Stimulated activated CD4-positive, alpha-beta T cell treated with anti-CD3 and anti-CD28 coated beads, Interleukin-1b, Interleukin-23, amount 100 ng/mL, for 24 hours (primary cell): Measurements from ENCODE around the gene SLC6A3.

Experiments
- DNase-seq, 4 experiments: peaks; one replicate each; pipeline ENCODE4 v3.0.0-alpha.2; 2020; ENCODE audit warnings: low read depth in 4 of 4, low spot score in 1 of 4

Gene SLC6A3

DNA sequence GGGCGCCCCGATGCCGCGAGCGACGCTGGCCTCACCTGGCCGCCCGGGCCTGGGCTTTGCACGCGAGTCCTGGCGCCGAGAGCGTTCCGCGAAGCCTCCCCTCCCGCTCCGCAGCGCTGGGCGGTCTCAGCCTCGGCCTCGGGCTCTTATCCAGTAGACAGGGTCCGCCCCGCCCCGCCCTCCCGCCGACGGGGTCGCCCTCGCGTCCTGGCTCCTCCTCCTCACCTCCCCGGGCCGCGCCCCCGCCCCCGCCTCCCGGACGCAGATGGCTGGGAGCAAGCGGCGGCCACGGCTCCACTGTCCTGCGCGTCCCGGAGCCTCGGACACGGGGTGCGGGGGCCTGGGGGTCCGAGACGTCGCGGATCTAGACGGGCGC lies at the start of gene SLC6A3:
TSS of gene SLC6A3 (minus strand) at position 128 of the 376 bp plus-strand sequence. CDS start 2,243 bp downstream, outside the sequence.
- peak in 2 of 4 experiments; percentile 7 to 35 for DNase-seq

DNA sequence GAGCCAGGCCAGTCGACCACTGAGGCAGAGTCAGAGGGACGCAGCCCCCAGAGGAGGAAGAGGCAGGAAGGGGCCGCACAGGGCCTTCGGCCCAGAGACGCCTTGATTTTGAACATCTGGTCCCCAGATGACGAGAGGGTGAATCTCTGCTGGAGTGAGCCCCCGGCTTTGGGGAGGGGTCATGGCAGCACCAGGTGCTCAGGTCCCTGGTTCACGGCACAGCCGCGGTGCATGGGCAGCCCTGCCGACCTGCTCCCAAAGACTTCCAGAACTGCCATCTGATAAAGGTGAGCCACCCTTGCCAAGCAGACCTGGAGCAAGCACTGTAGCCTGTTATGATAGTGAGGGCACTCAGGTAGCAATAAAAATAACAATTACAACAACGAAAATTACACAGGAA lies 48.7 kb upstream of the SLC6A3 start:
- no peak for DNase-seq

- DNase-seq: no peak
These were observed 48.2 kb upstream of the SLC6A3 start for GRCh38 chr5:1493413-1493812.

DNA sequence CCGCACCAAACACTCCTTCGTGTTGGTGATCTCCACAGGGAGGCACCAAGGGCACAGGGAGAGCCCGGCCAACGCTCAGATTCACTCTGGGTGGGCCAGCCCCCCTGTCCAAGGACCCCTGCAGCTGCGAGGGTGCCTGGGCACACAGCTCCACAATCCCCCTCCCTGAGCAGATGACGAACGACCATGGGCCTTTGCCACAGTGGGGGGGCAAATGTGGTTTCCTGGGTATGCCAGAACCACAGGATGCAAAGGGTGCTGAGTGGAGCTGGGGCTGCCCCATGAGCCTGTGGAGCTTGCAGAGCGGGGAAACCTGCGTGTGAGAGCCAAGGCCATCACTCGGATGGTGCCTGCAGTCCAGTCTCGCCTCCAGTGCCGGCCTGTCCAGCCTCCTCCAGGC lies 47.5 kb upstream of the SLC6A3 start:
- no peak for DNase-seq

DNA sequence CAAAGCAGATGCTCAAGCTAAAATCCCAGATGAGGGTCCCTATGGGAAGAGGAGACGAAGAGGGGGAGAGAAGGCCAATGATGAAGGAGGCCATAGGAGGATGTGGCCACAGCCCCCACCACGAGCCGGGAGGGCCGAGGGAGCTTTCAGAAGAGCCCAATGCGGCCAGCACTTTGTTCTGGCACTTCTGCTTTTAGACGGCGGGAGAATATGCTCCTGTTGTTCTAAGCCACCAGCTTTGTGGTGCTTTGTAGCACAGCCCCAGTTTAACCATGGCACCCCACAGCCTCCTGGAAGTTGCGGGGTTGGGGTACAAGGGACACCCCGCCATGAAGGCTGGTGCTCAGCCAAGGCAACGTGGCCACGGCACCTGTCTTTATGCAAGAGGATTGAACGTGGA lies 45.1 kb upstream of the SLC6A3 start:
- DNase-seq: no peak

- DNase-seq: no peak
These were observed 44.5 kb upstream of the SLC6A3 start for GRCh38 chr5:1489754-1490153.

DNA sequence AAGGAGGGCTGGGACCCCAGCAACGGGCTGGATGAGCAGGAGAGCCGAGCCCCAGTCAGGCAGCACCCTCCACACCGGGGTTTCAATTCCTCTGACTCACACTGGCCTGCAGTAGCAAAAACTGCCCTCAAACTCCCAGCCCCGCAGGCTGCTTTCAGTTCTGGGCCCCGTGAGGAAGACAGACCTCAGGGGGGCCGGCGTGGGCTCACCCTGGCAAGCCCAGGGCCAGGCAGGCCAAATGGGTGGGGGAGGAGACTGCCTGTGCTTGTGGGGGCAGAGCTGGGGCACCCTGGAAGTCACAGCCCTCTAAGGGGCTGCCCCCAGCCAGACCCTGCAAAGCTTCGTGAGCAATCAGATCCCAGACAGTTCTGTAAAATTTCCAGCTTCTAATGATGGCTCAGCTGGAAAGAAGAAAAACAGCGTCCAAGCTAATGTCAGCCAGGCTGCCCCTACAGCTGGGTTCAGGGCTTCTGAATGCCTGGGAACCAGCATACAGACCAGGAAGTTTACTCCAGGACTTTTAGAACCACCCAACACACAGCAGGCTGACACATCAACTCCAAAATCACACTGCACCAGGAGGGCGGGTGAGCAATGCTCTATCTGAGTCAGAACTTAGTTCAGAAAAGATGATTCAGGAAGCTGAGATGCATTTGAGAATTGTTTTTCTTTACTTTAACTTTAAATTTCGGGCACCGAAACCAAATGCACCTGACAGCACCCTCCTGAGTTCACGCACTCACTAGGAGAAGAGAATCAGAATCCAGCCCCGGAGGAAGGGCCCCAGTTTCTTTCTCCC lies 43.8 kb upstream of the SLC6A3 start:
- peak in 1 of 4 experiments; percentile 45 for DNase-seq

DNA sequence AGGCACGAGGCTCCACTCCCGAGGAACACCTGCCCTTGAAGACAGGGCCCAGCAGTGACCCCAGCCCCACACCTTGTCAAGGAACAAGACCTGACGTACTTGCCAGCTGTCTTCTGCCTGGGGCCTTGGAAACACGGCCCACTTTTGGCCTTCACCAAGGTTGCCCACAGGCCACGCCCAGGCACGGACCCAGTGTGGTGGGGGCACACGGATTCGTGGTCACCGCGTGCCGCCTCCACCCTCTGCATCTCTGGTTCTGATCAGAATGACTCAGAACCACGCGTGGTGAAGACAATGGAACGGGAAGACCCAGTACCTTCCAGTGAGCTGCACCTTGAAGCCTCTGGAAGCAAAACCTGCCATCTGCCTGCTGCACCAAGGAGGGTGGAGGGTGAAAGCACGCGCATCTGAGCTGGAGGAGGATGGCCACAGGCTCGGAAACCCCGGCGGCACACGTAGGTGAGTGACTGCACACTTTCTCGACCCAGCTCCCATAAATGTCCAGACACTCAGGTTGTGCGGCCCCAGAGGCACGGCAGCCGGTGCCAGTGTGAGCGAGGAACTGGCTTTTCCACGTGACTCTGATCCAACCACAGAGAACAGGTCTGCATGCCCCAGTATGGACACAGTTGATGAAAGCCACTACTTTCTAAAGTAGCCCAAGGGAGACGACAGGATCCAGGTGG lies 42.0 kb upstream of the SLC6A3 start:
- DNase-seq: no peak

DNA sequence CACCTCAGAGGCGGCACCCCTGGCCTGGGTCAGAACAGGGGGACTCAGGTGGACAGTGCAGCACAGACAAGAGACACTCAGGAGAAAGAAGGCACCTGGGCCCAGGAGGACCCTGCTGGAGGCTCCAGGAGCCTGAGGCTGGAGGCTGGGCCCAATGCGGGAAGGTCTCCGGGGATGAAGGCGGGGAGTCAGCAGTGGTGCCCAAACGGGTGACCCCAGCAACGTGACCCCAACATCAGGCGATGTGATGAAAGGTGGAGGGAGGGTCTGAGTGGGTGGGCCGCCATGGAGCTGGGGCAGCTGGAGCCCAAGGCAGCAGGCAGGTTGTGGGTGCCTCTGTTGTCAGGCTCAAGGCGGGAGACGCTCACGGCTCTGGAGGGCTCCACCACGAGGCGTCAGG lies 41.0 kb upstream of the SLC6A3 start:
- DNase-seq: no peak

- DNase-seq: no peak
These were observed 40.4 kb upstream of the SLC6A3 start for GRCh38 chr5:1485579-1486118.

GRCh38 chr5:1484730-1485578 lies 39.7 kb upstream of the SLC6A3 start:
- DNase-seq: no peak

DNA sequence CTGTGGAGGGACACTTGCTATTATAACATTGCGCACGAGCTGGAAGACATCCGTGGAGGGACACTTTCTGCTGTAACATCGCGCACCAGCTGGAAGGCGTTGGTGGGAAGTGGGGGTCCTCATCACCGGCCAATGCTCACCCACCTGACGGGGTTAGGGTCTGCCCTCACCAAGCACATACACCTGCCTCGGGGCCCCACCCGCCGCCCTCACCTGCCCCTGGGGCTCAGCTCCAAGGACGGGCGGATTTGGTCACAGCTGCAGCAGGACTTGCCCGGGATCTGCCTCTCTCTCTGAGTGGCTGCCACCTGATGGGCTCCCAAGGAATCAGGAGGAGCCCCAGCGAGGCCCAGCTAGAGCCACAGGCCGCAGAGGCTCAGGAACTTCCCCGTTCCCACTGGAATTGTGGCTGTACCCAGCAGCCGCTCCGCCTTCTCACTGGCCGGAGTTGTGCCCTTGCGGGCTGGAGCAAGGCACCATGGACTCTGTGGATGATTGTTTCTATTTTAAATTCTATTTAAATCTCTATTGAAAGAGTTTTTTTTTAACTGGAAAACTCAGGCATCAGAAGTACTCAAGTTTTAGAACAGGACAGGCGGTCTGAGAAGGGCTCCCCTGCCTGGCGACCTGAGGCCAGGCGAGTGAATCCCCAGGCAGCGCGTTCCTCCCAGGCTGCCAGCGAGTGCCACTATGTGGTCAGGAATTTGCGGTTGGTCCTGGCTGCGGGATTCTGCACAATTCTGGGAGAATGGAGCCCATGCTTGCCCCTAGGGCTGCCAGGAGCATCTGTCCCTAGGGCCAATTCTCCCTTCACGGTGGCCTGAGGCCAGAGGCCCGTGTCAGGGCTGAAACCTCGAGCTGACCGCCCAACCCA lies 38.9 kb upstream of the SLC6A3 start:
- no peak for DNase-seq

- no peak for DNase-seq
These were observed 37.8 kb upstream of the SLC6A3 start for GRCh38 chr5:1483064-1483463.

- DNase-seq: no peak
These were observed 36.7 kb upstream of the SLC6A3 start for GRCh38 chr5:1481959-1482331.

DNA sequence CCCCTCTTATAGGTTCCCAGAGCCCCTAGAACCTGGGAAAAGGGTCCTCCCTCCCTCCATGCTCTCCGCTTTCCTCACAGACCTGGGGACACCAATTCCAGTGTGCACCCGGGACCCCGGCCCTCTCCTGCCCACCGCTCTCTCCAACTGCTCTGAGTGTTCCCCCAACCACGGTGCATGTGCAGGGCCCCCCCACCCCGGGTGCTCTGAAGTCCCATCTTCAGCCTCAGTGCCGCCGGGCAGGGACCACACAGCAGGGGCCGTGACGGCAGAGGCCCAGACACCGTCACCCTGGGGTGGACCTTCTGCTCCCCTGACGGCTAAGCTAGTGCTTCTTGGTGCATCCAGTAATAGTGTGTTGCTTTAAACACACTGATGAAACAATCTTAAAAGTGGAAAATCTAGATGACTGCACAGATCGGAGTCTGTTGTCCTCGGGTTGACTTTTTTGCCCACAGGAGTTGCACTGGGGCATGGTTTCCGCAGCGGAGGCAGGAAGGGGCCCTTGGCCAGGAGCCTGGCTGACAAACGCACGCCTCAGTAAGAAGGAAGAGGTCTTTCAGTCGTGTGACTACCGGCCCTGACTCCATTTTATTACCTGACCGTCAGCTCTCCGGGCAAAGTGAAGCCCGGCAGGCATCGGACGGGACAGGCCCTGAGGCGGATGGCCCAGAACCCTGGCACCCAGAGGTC lies 36.2 kb upstream of the SLC6A3 start:
- DNase-seq: no peak

DNA sequence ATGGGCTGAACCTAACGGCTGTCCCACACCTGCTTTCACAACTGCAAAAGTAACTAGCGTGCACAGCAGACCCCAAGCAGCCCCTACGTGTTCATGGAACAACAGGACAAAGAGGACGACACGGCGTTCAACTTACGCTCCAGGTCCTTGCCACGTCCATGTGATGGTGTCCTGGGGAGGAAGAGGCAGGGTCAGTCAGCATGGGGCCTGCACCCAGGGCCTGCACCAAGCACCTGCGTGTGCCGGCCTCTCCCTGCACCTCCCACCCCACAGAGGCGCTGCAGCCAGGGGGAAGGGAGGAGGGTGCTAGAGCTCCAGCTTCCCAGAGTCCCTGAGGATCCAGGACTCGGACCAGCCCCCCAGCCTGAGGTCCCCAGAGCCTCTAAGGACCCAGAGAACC lies 35.6 kb upstream of the SLC6A3 start:
- DNase-seq: no peak

DNA sequence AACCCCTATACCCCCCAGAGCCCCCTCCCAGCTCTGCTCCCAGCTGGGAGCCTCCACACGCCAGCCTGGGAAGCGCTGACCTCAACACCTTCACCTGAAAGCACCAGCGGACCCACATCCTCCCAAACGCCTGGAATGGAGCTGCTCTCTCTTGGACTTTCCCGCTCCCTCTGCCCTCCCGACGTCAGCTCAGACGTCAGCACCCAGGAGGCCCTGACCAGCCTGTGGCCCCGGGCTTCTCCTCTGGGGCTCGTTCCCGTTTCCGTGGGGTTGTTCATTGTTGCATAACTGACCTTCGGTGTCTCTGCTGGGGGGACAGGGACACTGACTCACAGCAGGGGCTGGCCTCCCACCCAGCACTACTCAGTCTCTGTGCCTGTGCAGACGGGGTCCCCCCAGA lies 35.0 kb upstream of the SLC6A3 start:
- no peak for DNase-seq

GRCh38 chr5:1479581-1480188 lies 34.4 kb upstream of the SLC6A3 start:
- peak in 1 of 4 experiments; percentile 25 for DNase-seq

- no peak for DNase-seq
These were observed 33.8 kb upstream of the SLC6A3 start for GRCh38 chr5:1479066-1479465.
